Endodermal cell (in vitro differentiated cells): ENCODE measurements around the gene HOXC9. TPM values are rescaled to one million over a fixed set of nuclear protein-coding genes. Genes with fewer than 3 reads are reported as not detected.
A peak's percentile ranks its signal among the peaks of the same experiment; 100 is the strongest.

Experiments used
- DNase-seq: peaks from one replicate; pipeline ENCODE4 v3.0.0-alpha.2; 2017
- H3K27ac ChIP-seq: 2 replicates; pipeline ENCODE4 v1.5.1; 2013; ENCODE audit warnings: mild to moderate bottlenecking, low read depth, low read length, moderate library complexity
- H3K27me3 ChIP-seq: 2 replicates; pipeline ENCODE4 v1.6.1; 2013; ENCODE audit warnings: mild to moderate bottlenecking, low read length, moderate library complexity; ENCODE audit not compliant: insufficient read depth, control insufficient read depth, poor library complexity, severe bottlenecking
- H3K36me3 ChIP-seq: 2 replicates; pipeline ENCODE4 v1.7.0; 2013; ENCODE audit warnings: mild to moderate bottlenecking, low read length, moderate library complexity; ENCODE audit not compliant: control insufficient read depth, insufficient read depth
- H3K4me1 ChIP-seq: one replicate; pipeline ENCODE4 v1.7.0; 2013; ENCODE audit warnings: low read length; ENCODE audit not compliant: control insufficient read depth, insufficient read depth
- H3K4me3 ChIP-seq: 2 replicates; pipeline ENCODE4 v1.5.1; 2013; ENCODE audit warnings: mild to moderate bottlenecking, low read length, moderate library complexity
- H3K9ac ChIP-seq: 2 replicates; pipeline ENCODE4 v1.6.1; 2013; ENCODE audit warnings: mild to moderate bottlenecking, low read length, moderate library complexity; ENCODE audit not compliant: poor library complexity, severe bottlenecking; ENCODE audit errors: extremely low read depth
- H3K9me3 ChIP-seq: 2 replicates; pipeline ENCODE4 v1.6.1; 2013; ENCODE audit warnings: mild to moderate bottlenecking, low read length, moderate library complexity; ENCODE audit not compliant: control insufficient read depth
- H3K27ac Mint-ChIP-seq: 2 replicates; pipeline ENCODE4 v1.8.0; 2020; ENCODE audit warnings: mixed read lengths
- H3K27me3 Mint-ChIP-seq: 2 replicates; pipeline ENCODE4 v1.8.0; 2021; ENCODE audit warnings: mild to moderate bottlenecking, mixed read lengths; ENCODE audit not compliant: insufficient read depth
- H3K36me3 Mint-ChIP-seq: 2 replicates; pipeline ENCODE4 v1.8.0; 2020; ENCODE audit warnings: low read depth, mixed read lengths
- H3K4me1 Mint-ChIP-seq: 2 replicates; pipeline ENCODE4 v1.8.0; 2020; ENCODE audit warnings: mixed read lengths
- H3K4me3 Mint-ChIP-seq: 2 replicates; pipeline ENCODE4 v1.8.0; 2020; ENCODE audit warnings: mild to moderate bottlenecking, moderate library complexity, mixed read lengths
- H3K9me3 Mint-ChIP-seq: 2 replicates; pipeline ENCODE4 v1.8.0; 2020; ENCODE audit warnings: mild to moderate bottlenecking, mixed read lengths
- CTCF ChIP-seq: fragments of 200-600 bp; sonication (generic); conservative IDR thresholded peaks from 2 replicates; pipeline ENCODE4 v1.5.0; 2021; ENCODE audit warnings: antibody characterized with exemption, mild to moderate bottlenecking
- WGBS, 2 experiments: methylation state at CpG; one replicate each; pipeline versions ENCODE4 v1.1.5 to v1.1.7; 2013; ENCODE audit warnings: missing lambda C conversion rate in 2 of 2, mixed read lengths in 1 of 2; ENCODE audit not compliant: insufficient coverage in 1 of 2, insufficient read length in 1 of 2; 5-methylcytosine and 5-hydroxymethylcytosine counted together
- total RNA-seq, 2 donors: library from RNA; stranded (reverse); fragmentation: NEBNext Ultra II Directional in 1 of 2; extraction: Animal tissue kit (Norgen Biotek cat#: 25700) in 1 of 2; gene quantifications; 2 replicates in 1 of 2; 3 replicates in 1 of 2; pipeline ENCODE4 v1.2.1, GENCODE V29; 2021

The HOXC9 gene
- total RNA-seq, 2 donors from 2014 or later = not detected

- no peak for DNase-seq
- H3K9me3 Mint-ChIP-seq = peaks cover 9% of the 10 kb centered on the region
- Histone ChIP-seq H3K9ac (no peak overlapping the region), H3K4me3 (no peak overlapping the region), H3K36me3 (no peaks in the 10 kb centered on the region), H3K4me1 (no peaks in the 10 kb centered on the region), H3K27me3 (peaks cover 100% of the 10 kb centered on the region), H3K27ac (no peak overlapping the region), H3K9me3 (peaks cover 10% of the 10 kb centered on the region)
- H3K4me3 Mint-ChIP-seq = no peak overlapping the region
- H3K4me1 Mint-ChIP-seq = no peaks in the 10 kb centered on the region
- no peak overlapping the region for H3K27ac Mint-ChIP-seq
- peaks cover 100% of the 10 kb centered on the region for H3K27me3 Mint-ChIP-seq
- no peak for TF ChIP-seq CTCF
- H3K36me3 Mint-ChIP-seq = no peaks in the 10 kb centered on the region
- 9 to 17% methylated on average over 11 to 16 of the region's 16 CpGs for WGBS, 2 experiments
Measured at GRCh38 chr12:54039417-54040147, 39.6 kb downstream of the HOXC9 start.

GRCh38 chr12:54040148-54040494 is 40.2 kb downstream of the HOXC9 start:
- Mint-ChIP-seq H3K9me3 (peaks cover 9% of the 10 kb centered on the region), H3K4me3 (no peak overlapping the region), H3K27me3 (peaks cover 100% of the 10 kb centered on the region), H3K4me1 (no peaks in the 10 kb centered on the region), H3K36me3 (no peaks in the 10 kb centered on the region), H3K27ac (no peak overlapping the region)
- H3K9ac ChIP-seq = no peak overlapping the region
- DNase-seq = peak; percentile 73
- no peak overlapping the region for H3K4me3 ChIP-seq
- peaks cover 100% of the 10 kb centered on the region for H3K27me3 ChIP-seq
- peaks cover 10% of the 10 kb centered on the region for H3K9me3 ChIP-seq
- H3K4me1 ChIP-seq = no peaks in the 10 kb centered on the region
- no peaks in the 10 kb centered on the region for H3K36me3 ChIP-seq
- no peak overlapping the region for H3K27ac ChIP-seq
- 40 to 59% methylated on average over 3 to 4 of the region's 4 CpGs for WGBS, 2 experiments
- TF ChIP-seq CTCF = no peak

GRCh38 chr12:54040648-54041047 is 40.7 kb downstream of the HOXC9 start:
- Mint-ChIP-seq H3K27ac (no peak overlapping the region), H3K4me3 (no peak overlapping the region), H3K9me3 (peaks cover 9% of the 10 kb centered on the region), H3K27me3 (peaks cover 100% of the 10 kb centered on the region), H3K36me3 (no peaks in the 10 kb centered on the region), H3K4me1 (no peaks in the 10 kb centered on the region)
- Histone ChIP-seq H3K27ac (no peak overlapping the region), H3K36me3 (no peaks in the 10 kb centered on the region), H3K9me3 (peaks cover 10% of the 10 kb centered on the region), H3K27me3 (peaks cover 100% of the 10 kb centered on the region), H3K4me3 (no peak overlapping the region), H3K4me1 (no peaks in the 10 kb centered on the region), H3K9ac (no peak overlapping the region)
- no peak for DNase-seq
- 62% methylated on average over 2 of the region's 3 CpGs for WGBS, 2 experiments
- TF ChIP-seq CTCF = no peak
